ENCODE measurements around the gene BRD8. TPM values are rescaled to one million over a fixed set of nuclear protein-coding genes. Genes with fewer than 3 reads are reported as not detected.

BRD8 gene, protein sequence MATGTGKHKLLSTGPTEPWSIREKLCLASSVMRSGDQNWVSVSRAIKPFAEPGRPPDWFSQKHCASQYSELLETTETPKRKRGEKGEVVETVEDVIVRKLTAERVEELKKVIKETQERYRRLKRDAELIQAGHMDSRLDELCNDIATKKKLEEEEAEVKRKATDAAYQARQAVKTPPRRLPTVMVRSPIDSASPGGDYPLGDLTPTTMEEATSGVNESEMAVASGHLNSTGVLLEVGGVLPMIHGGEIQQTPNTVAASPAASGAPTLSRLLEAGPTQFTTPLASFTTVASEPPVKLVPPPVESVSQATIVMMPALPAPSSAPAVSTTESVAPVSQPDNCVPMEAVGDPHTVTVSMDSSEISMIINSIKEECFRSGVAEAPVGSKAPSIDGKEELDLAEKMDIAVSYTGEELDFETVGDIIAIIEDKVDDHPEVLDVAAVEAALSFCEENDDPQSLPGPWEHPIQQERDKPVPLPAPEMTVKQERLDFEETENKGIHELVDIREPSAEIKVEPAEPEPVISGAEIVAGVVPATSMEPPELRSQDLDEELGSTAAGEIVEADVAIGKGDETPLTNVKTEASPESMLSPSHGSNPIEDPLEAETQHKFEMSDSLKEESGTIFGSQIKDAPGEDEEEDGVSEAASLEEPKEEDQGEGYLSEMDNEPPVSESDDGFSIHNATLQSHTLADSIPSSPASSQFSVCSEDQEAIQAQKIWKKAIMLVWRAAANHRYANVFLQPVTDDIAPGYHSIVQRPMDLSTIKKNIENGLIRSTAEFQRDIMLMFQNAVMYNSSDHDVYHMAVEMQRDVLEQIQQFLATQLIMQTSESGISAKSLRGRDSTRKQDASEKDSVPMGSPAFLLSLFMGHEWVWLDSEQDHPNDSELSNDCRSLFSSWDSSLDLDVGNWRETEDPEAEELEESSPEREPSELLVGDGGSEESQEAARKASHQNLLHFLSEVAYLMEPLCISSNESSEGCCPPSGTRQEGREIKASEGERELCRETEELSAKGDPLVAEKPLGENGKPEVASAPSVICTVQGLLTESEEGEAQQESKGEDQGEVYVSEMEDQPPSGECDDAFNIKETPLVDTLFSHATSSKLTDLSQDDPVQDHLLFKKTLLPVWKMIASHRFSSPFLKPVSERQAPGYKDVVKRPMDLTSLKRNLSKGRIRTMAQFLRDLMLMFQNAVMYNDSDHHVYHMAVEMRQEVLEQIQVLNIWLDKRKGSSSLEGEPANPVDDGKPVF
- polyA plus RNA-seq (2011; rRNA removed): 59.6 and 72.2 TPM in 2 replicates
- 47.4 and 49.3 TPM in 2 replicates for polyA minus RNA-seq (2011; rRNA and poly(A)+ RNA removed)

DNA sequence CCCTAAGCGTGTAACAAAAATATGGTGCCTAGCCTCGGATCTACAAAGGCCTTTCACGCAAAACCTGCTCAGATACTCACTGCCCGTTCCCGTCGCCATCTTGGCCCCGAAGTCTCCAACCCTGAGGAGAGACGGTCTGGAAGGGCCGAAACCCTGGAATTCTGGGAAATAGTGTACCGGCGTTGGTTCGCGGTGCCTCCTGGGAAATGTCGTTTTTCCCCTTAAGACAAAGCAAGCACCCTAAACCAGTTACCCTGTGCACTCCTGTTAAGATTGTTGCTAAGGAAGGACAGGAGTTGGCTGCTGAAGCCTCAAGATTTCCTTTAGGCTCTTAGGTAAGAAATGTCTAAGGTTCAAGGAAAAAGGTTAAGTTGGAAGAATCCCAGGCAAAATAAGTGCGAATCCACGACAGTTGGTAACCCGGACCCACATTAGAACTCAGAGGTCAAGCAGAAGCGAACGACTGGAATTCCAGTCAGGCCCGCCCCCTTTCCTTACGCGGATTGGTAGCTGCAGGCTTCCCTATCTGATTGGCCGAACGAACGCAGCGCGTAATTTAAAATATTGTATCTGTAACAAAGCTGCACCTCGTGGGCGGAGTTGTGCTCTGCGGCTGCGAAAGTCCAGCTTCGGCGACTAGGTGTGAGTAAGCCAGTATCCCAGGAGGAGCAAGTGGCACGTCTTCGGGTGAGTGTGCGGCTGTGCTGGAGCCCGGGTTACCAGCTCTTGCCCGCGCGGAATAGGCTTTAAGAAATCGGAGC, at the start of gene BRD8, which contains the start of gene KIF20A:
Gene BRD8, minus strand, starts transcription at position 115 of the 761 bp plus-strand sequence. Its CDS starts 16 bp downstream, at position 99.
Gene KIF20A, plus strand, starts transcription at position 597 of the 761 bp plus-strand sequence. CDS start 569 bp downstream, outside the sequence.
- no peaks in the 10 kb centered on the region for H3K9me3 ChIP-seq (ENCODE audit: control insufficient read depth, insufficient read depth, low read length)
- DNase-seq (ENCODE audit: low read depth, low spot score): peak; percentile 85
- peak within 1 kb of the TSS; percentile 99 for H3K4me3 ChIP-seq (ENCODE audit: low read depth, low read length)
- ChIA-PET CTCF (interaction anchor here (0.7 to 2.6 kb wide), 7 partner anchors 44 to 549 kb away, joined by 3 to 12 read pairs (median 3); partner anchors contain the start of gene KDM3B), POLR2A (interaction anchor here (0.6 to 2.1 kb wide), 5 partner anchors 11 to 263 kb away, joined by 3 to 10 read pairs (median 5); partner anchors contain the start of genes CDC23 and FAM53C)
- no peaks in the 10 kb centered on the region for H3K27me3 ChIP-seq (ENCODE audit: control insufficient read depth, insufficient read depth, low read length)
- H3K27ac ChIP-seq (ENCODE audit: low read depth, low read length): peak within 1 kb of the TSS; percentile 91
- TF ChIP-seq, protein P1, sequence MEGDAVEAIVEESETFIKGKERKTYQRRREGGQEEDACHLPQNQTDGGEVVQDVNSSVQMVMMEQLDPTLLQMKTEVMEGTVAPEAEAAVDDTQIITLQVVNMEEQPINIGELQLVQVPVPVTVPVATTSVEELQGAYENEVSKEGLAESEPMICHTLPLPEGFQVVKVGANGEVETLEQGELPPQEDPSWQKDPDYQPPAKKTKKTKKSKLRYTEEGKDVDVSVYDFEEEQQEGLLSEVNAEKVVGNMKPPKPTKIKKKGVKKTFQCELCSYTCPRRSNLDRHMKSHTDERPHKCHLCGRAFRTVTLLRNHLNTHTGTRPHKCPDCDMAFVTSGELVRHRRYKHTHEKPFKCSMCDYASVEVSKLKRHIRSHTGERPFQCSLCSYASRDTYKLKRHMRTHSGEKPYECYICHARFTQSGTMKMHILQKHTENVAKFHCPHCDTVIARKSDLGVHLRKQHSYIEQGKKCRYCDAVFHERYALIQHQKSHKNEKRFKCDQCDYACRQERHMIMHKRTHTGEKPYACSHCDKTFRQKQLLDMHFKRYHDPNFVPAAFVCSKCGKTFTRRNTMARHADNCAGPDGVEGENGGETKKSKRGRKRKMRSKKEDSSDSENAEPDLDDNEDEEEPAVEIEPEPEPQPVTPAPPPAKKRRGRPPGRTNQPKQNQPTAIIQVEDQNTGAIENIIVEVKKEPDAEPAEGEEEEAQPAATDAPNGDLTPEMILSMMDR (IDR thresholded peaks at IDR 0.05; ENCODE audit: low read depth, low read length): no peak

DNA sequence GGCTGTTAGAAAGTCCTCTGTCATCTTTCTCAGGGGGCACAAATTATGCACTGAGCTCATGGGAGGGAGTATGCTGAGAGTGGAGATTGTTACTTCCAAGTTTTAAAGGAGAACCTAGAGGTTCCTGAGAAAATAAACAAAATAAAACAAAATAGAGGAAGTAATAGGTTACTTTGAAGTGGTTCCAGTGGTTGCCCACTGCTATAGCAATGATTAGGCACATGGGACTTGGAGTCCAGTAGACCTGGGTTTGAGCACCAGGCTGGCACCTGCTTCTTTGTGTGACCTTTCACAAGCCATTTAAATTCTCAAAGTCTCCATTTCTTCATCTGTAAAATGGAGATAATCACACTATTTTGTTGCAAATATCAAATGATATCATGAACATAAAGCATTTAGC, 48.5 kb upstream of the BRD8 start:
- no peak for DNase-seq (ENCODE audit: low read depth, low spot score)
- no peak overlapping the region for H3K4me3 ChIP-seq (ENCODE audit: low read depth, low read length)
- TF ChIP-seq, protein P1 (IDR thresholded peaks at IDR 0.05; ENCODE audit: low read depth, low read length): no peak
- H3K27ac ChIP-seq (ENCODE audit: low read depth, low read length): no peak overlapping the region
- ChIA-PET POLR2A (no interaction called here), CTCF (no interaction called here)
- peaks cover 4% of the 10 kb centered on the region for H3K27me3 ChIP-seq (ENCODE audit: control insufficient read depth, insufficient read depth, low read length)
- peaks cover 6% of the 10 kb centered on the region; the same call in 1 of the 2 replicates for H3K9me3 ChIP-seq (ENCODE audit: control insufficient read depth, insufficient read depth, low read length)

DNA sequence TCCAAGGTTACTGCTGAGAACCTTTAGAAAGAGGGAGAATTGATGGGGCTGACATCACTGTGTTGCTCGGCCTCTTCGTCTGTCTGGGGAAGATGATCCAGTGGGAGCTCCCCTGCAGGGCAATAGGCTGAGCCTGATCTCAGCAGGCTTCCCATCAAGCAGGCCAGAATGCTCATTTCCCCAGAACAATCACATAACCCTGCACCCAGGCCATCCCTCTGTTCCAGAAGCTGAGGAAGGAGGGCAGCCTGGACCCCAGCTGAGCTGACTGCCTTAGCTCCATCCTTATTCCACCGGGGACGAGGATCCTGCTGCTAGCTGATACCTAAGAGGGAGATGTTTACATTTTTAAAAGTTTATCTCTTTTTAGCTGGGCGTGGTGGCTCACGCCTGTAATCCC, 46.3 kb upstream of the BRD8 start:
- no peak for DNase-seq (ENCODE audit: low read depth, low spot score)
- peaks cover 6% of the 10 kb centered on the region; the same call in 1 of the 2 replicates for H3K9me3 ChIP-seq (ENCODE audit: control insufficient read depth, insufficient read depth, low read length)
- H3K27ac ChIP-seq (ENCODE audit: low read depth, low read length): no peak overlapping the region
- H3K4me3 ChIP-seq (ENCODE audit: low read depth, low read length): no peak overlapping the region
- POLR2A ChIA-PET: no interaction called here
- TF ChIP-seq, protein P1 (IDR thresholded peaks at IDR 0.05; ENCODE audit: low read depth, low read length): no peak
- peaks cover 2% of the 10 kb centered on the region for H3K27me3 ChIP-seq (ENCODE audit: control insufficient read depth, insufficient read depth, low read length)
- CTCF ChIA-PET: interaction anchor here (1.9 to 5.0 kb wide), 3 partner anchors 15 to 128 kb away, joined by 11 to 58 read pairs (median 34); partner anchors contain the start of gene KDM3B

DNA sequence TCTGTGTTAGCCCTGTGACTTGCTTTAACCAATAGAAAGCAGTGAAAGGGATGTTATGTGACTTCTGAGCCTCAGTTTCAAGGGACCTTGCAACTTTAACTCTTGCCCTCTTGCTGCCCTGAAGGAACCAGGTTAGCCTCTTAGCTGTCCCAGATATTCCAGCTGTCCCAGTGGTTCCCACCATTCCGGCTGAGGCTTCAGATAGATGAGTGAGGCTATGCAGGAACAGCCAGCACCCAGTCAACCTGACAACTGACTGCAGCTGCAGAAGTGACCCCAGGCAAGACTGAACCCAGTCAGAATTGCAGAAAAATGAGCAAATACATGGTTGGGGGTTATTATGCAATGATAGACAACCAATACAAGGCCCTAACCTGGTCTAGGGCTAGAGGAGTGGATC, 45.1 kb upstream of the BRD8 start:
- Histone ChIP-seq H3K27me3 (ENCODE audit: control insufficient read depth, insufficient read depth, low read length) (no peaks in the 10 kb centered on the region), H3K27ac (ENCODE audit: low read depth, low read length) (no peak overlapping the region), H3K4me3 (ENCODE audit: low read depth, low read length) (no peak overlapping the region), H3K9me3 (ENCODE audit: control insufficient read depth, insufficient read depth, low read length) (peaks cover 6% of the 10 kb centered on the region; the same call in 1 of the 2 replicates)
- ChIA-PET POLR2A (no interaction called here), CTCF (interaction anchor here (0.6 to 5.0 kb wide), 20 partner anchors 10 to 188 kb away, joined by 3 to 58 read pairs (median 4); partner anchors contain the start of genes BRD8, CDC23, GFRA3 and KDM3B)
- TF ChIP-seq, protein P1 (IDR thresholded peaks at IDR 0.05; ENCODE audit: low read depth, low read length): no peak
- no peak for DNase-seq (ENCODE audit: low read depth, low spot score)
